Kidney tubule cell (primary cell): ENCODE results near the gene SNX11.

Experiments
- DNase-seq: peaks from one replicate; pipeline ENCODE4 v3.0.0-alpha.2; 2018; ENCODE audit warnings: low spot score

SNX11 gene

DNA sequence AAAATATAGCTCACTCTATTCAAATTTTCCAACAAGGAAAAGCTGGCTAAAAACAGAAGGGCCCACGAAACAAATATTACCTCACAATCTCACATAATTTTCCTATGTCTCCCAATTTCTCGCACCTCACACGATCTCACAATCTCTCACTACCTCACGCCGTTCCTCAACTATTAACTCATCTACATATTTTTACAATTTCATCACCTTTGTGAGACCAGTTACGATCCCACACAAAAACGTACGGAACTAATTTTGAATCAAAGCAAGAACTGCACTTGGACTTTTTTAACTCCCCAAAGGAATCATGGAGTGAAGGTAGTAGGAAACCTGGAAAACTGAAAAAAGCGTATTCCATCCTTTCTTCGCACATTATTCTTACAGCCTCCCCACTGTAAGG is 7.4 kb upstream of the SNX11 start:
- DNase-seq, result peak; percentile 65

DNA sequence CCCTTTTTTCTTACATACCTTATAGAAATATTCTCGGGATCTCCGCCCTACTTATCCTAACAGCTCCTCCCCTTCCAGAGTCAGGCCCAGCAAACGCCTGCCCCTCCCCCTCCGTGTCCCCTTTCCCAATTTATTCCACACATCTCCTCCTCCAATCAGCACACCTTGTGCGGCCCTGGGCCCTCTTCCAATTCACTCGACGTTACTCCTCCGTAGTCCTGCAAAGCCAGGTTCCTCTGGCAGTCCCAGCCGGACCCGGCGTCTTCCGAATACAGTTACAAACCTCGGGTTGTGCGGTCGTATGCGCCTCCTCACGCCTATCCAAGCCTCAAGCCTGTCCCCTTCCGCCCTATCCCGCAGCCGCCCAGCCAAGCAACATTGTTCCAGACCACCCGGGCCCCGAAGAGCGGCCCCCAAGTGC is 7.0 kb upstream of the SNX11 start:
- DNase-seq, result peak; percentile 73

DNA sequence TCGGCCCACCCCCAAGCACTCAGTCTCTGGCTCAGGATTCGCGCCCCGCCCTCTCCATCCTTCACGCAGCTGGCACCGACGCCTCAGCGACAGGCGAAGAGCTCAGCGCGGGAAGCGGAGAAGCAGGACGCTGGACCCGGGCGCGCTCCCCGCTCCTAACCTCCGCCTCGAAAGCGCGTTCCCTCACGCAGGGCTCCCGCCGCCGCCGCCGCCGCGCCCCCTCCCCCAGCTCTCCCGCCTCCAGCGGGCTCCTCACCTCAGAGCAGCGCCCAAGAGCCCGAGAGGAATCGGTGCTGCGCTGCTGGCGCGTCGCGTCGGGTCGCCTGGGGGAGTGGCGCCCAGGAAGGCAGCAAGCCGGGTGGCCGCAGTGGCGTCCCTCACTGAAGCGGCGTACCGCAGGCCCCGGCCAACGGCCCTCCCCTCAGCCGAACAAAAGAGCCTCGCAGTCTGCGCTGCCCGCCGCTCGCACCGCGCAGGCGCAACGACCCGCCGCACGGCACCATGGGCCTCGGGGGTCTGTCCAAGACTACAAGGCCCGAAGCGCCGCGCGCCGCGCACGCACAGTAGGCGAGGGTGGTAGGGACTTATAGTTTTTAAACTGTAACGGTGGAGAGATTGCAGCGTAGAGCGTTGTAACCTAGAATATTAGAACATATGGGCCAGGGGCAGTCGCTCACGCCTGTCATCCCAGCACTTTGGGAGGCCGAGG is 6.4 kb upstream of the SNX11 start, which contains the start of gene CBX1:
TSS of gene CBX1 (minus strand) at position 467 of the 709 bp plus-strand sequence. CDS start 24,474 bp downstream, outside the sequence.
- DNase-seq, result peak; percentile 95

DNA sequence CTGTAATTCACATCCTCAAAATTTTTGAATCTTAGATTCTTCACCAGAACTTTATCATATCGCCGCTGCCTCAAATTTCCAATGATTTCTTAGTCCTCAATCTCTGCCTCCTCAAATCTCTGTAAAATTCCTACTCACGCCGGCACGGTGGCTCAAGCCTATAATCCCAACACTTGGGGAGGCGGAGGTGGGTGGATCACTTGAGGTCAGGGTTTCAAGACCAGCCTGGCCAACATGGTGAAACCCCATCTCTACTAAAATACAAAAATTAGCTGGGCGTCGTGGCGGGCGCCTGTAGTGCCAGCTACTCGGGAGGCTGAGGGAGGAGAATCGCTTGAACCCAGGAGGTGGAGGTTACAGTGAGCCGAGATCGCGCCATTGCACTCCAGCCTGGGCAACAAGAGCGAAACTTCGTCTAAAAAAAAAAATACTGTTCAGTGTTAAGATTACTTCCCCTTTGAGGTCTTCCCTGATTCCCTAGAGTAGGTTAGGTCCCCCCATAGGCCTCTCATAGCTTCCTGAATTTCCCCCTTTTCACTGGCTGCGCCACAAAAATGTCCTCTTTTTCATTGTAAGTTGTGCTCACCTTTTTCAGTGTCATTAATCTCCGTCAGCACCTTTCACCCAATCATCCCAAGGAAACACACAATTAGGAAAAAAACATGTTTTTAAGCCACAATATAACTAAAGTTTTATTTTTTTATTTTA is 5.4 kb upstream of the SNX11 start:
- no peak for DNase-seq

DNA sequence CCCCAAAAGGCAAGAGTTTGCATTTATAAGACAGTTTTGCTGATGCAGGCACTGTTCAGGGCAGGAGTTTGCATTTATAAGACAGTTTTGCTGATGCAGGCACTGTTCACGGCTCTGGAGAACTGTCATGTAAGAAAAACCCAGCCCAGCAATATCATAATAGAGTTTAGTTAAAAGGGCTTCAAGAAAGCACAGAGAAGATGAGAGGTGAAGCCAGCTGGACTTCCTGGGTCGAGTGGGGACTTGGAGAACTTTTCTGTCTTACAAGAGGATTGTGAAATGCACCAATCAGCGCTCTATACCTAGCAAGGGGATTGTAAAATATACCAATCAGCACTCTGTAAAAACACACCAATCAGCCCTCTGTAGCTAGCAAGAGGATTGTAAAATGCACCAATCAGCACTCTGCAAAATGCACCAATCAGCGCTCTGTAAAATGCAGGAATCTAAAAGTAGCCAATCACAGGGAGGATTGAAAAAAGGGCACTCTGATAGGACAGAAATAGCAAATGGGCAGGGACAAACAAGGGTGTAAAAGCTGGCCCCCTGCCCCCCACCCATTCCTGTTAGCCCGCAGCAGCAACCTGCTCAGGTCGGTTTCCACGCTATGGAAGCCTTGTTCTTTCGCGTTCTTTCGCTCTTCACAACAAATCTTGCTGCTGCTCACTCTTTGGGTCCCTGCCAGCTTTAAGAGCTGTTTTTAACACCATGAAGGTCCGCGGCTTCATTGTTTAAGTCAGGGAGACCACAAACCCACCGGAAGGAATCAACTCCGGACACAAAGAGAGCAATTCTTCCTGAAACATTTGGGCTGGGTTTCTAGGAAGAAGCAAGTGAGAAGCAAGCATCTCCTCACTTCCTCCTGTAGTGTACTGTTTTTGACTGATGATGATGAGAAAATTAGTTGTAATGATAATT is 4.5 kb upstream of the SNX11 start:
- DNase-seq, result no peak

DNA sequence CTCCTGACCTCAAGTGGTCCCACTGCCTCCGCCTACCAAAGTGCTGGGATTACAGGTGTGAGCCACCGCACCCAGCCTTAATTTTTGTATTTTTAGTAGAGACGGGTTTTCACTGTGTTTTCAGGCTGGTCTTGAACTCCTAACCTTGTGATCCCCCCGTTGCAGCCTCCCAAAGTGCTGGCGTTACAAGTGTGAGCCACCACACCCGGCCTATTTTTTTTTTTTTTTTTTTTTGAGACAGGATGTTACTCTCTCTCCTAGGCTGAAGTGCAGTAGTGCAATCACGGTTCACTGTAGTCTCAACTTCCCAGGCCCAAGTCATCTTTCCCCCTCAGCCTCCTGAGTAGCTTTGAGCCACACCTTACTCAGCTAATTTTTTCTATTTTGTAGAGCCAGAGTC is 3.1 kb upstream of the SNX11 start:
- no peak for DNase-seq

DNA sequence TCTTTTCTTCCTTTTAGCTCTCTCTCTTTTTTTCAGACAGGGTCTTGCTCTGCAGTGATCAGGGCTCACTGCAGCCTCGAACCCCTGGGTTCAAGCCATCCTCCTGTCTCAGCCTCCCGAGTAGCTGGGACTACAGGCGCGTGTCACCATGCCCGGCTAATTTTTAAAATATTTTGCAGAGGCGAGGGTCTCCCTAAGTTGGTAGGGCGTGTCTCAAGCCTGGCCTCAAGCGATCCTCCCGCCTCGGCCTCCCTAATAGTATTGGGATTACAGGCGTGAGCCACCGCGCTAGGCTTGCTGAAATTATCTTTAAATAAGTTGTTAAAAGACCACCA is 797 bp upstream of the SNX11 start:
- DNase-seq, result no peak

DNA sequence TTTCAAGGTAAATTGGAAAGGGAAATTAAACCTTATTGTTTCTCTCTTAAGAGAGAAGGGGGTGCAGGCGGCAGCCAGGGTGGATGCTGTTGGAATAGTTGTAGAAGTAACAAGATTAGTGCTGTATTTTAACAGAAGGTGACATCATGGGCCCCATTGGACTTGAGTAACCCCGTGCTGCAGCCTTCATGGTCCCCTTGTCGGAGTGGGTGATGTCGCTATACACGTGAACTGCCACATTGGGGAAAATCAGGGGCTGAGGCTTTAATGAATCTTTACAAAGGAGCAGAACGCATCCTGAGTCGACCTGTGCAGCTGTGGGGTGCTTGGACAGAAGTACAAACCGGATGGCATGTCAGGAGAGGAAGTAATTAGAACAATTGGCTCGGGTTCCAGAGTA is 3.2 kb downstream of the SNX11 start:
- DNase-seq, result no peak

DNA sequence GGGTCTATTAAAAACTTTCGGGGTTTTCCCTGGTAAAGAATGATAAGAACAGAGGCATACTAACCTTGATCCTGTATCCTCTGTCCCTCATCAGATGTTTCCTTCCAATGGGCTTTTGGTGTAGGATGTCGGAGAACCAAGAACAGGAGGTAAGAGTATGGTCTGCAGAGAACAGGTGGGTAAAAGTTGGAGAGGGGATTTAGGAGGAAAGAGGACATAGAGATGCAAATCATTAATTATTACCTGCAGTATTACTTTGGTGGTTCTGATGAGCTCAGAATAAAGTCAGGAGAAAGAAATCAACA is 4.3 kb downstream of the SNX11 start:
- DNase-seq, result no peak

DNA sequence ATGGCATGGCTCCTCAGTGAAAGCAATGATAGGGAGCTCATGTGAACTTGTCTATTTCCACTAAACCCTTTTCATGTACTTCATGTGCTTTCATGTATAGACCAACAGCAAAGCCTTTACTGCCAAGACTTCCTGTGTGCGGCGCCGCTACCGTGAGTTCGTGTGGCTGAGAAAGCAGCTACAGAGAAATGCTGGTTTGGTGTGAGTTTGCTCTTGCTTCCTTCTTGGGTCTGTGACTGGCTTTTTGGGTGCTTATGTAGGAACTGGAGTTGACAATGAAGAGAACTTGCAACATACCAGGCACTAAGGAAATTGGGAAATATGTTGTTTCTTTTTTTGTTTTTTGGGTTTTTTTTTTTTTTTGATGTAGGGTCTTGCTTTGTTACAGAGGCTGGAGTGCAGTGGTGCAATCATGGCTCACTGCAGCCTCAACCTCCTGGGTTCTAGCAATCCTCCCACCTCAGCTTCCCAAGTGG is 5.7 kb downstream of the SNX11 start:
- no peak for DNase-seq

DNA sequence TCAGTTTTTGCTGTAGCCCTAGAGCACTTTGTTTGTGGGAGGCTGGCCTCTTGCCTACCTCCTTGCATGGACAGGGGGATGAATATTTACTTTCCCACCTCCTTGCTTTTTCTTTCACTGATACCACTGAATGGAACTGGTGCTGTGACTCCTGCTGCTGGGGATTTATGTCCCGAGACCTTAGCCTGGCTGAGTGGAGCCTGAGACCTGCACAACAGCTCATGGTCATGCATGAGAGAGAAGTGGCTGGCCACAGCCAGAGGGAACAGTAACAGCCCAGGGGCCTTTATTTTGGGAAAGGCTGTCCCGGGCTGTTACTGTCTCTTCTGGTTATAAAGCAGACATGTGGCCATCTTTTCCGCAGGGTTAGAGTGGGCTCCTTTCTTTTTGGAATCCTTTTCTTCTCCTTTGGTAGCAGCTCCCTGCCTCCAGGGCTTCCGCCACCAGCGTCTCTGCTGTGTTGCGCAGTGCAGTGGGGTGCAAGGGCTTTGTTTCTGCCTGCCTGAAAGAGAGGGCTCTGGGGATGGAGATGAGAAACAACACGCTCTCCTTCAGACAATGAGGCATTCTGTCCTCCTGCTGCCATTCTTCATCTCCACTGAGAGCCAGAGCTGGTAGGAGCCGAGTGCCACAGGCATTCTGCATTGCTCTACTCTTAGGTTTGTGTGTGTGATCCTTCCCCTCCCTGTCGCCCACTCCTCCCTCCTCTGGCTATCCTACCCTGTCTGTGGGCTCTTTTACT is 14.5 kb downstream of the SNX11 start:
- no peak for DNase-seq

DNA sequence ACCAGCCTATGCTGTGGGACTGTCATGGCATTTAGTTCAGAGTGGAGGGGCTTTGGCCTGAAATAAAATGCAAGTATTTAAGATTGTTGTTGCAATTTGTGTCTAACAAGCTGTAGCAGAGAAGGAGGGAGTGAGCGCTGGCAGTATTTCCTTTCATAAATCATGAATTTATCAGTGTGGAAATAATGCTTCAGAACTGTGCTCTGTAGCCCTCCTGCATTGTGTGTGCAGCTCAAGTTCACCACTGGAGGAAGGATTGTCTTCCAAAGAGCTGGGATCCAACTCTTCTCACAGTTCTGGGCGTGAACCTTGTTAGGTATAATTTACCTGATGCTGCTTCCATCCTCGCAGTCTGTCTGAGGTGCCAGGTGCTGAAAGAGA is 15.1 kb downstream of the SNX11 start:
- no peak for DNase-seq

DNA sequence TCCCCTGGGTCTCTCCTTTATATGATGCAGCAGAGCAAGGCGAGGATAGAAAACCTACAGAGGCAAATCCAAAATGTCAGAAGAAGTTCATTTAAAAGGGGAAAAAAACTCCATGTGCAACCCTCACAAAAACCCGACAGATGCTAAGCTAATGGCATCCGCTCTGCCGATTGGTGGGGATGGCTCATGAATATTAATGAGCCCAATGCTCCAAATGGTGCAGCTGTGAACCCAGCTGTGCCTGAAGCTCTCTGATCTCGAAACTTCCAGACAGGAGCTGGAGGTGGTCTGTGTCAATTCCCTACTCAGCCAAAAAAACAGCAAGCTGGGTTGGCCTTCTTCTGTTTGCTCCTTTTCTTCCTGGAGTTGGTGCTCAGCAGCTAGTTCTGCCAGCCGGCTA is 15.5 kb downstream of the SNX11 start:
- no peak for DNase-seq

DNA sequence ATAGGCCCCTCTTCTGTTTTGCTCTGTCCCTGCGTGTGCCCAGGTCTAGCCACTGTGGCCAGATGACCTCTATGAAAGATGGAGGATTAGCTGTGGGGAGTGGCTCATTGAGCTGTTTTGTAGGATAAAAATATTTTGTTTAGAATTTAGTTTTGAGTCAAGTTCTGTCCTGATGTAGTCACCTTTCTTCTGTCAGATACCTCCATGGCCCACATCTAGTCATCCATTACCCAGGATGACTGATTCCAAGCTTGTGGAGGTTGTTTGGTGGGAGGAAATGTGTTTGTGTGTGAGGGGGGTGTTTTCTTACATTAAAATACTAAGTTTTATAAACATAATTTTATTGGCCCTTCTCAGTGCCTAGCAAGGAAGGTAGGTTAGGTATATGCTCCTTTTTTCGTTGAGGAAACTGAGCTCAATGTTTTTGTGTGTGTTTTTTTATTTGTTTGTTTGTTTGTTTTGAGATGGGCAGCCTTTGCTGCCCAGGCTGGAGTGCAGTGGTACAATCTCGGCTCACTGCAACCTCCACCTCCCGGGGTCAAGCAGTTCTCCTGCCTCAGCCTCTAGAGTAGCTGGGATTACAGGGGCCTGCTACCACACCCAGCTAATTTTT is 16.3 kb downstream of the SNX11 start:
- no peak for DNase-seq

DNA sequence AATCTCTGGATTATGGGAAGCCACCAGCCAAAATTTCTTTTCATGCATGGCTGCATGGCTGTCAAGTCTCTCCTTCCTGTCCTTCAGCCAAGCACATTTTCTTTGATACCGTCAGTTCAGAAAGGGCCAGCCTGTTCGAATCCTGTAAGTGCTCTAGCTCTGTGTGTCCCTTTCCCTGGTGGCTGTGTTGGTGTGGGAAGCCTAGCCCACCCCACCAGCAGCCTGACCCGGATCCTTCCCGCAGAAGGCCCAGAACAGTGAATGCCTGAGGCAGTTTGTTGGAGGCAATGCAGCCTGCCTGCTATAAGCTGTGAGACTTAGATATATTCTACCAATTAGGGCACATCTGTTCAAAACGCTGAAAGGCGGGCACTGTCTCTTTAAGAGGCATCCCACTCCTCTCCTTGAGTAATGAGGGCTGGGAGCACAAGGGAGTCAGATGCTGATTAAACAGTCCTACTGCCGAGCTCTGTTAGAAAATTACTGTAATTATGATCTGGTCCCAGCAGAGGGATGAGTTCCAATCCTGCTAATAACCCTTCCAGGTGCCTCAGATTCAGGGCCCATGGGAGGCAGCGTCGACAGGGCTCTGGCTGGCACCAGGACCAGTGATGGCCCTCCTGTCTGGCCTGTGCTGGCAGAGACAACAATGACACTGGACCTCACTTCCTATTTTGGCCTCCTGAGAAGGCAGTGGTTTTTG is 18.4 kb downstream of the SNX11 start:
- no peak for DNase-seq

DNA sequence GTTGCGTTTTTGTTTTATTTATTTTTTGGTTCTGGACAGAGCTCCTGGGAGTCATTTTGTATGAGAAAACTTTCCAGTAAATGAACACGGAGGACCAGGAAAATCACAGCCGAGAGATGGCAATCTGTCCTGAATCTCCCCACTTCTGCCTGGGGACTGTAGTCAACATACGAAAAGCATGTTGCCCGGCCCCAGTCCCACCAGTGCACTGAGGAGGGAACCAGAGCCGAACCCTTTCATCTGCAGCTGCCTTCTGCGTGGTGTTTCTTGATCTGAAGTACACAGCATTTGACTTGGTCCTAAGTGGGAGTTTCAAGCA is 18.9 kb downstream of the SNX11 start:
- no peak for DNase-seq

DNA sequence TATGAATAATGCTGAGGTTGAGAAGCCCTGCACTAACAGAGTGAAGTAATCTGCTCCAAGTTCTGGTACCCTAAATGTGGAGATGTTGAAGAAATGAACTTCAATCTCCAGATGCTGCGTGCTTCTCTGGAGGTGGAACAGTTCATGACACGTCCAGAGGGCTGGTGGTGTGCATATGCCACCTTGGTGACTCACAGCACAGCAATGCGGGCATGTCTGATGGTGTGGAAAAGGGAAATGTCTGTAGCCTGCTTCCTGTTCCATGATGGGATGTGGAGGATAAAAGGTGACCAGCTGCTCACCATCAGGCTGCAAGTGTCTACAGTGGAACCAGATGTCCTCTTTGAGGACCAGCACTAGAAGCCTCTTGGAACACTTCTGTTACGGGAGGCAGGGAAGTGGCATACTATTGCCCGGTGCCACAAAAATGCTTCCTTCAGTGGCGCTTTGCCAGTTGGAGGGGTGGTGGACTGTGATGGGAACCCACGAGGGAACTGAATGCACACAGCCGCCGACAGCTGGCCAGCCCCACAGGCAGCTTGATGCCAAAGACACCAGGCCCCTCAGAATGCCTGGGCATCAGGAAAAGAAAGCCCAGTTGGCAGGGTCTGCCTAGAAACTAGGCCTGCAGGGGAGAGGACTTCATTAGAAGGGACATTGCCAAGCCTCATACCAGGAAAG is 19.9 kb downstream of the SNX11 start:
- peak; percentile 92 for DNase-seq

DNA sequence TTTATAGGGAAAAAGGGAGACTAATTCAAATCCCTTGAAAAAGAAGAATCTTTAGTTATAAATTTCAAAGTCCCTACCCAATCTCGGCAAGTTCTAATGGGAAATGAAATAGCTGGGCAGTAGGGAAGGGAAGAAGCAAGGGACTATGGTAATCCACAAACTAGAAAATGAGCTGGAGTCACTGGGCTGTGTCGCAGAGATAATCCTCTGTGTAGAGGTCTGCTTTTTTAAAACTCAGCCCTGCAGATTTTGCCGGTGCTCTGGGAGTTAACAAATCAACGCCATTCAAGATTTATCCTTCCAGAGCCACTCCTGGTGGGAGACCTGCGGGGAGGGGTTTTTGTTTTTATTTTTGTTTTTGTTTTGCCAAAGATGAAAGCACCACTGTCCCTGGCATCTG is 20.8 kb downstream of the SNX11 start:
- DNase-seq, result no peak

DNA sequence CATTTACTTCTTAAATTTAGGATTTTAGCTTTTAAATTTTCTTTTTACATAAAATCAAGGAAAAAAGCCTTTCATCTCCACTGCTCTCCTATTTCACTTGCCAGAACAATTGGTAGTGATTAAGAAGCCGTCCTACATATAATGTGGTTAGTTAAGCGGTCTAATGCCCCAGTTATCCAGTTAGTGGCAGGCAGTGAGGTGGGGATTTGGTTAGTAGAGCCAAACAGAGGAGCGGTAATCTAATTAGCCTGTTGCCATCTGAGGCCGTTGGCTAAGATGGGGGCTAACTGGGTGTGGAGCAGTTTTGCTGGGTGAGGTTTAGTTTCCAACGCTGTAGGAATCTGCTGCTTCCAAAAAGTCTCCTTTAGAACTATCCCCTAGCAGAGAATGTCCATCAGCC is 22.4 kb downstream of the SNX11 start:
- DNase-seq, result no peak

DNA sequence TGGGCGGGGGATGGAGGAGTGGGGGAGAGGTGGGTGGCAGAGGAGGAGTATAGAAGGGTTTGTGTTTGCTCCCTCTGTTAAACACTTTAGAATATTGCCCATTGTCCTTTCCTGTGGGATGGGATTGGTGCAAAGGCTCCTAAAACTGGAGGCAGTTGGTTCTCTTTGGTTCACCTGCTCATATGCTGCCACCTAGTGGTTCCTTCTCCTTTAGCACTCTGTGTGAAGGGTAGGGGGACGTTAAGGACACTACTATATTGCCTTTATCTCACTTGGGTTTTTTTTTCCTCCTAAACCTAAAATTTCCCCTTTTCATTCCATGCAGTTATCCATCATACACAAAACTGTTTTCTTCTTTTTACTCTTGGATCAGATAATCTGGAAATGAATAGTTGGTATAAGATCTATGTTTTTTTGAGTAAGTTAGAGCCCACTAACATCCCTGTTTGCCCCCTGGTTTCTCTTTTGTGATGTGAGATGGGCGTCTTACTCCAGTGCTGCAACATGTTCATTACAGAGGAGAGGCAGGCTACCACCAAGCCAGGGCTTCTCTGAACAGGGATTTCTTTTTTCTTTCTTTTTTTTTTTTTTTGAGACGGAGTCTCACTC is 23.8 kb downstream of the SNX11 start:
- peak; percentile 66 for DNase-seq
